Measurements from ENCODE around the gene MVB12B. TPM values are rescaled to one million over a fixed set of nuclear protein-coding genes. Genes with fewer than 3 reads are reported as not detected.
A peak's percentile ranks its signal among the peaks of the same experiment; 100 is the strongest.

MVB12B gene
- total RNA-seq, 2 donors from 2014 or later = 5.9 to 8.7 TPM

- no peak for DNase-seq (ENCODE audit: low spot score)
- Histone ChIP-seq H3K4me1 (peaks cover 0 to 18% of the 10 kb centered on the region in 2 donors), H3K4me3 (no peak overlapping the region), H3K27ac (no peak overlapping the region), H3K27me3 (peaks cover 0 to 7% of the 10 kb centered on the region in 2 donors), H3K36me3 (no peaks in the 10 kb centered on the region), H3K9me3 (no peaks in the 10 kb centered on the region)
- no peak for TF ChIP-seq CTCF (IDR thresholded peaks at IDR 0.05)
These were observed 183.9 kb downstream of the MVB12B start for GRCh38 chr9:126510564-126510963.

- H3K36me3 ChIP-seq = no peaks in the 10 kb centered on the region
- no peak overlapping the region for H3K4me3 ChIP-seq
- peaks cover 0 to 7% of the 10 kb centered on the region in 2 donors for H3K27me3 ChIP-seq
- no peak for DNase-seq (ENCODE audit: low spot score)
- H3K4me1 ChIP-seq = peaks cover 0 to 19% of the 10 kb centered on the region in 2 donors
- no peak for TF ChIP-seq CTCF (IDR thresholded peaks at IDR 0.05)
- no peaks in the 10 kb centered on the region for H3K9me3 ChIP-seq
- no peak overlapping the region for H3K27ac ChIP-seq
These were observed 184.8 kb downstream of the MVB12B start for GRCh38 chr9:126511411-126511810.

DNA sequence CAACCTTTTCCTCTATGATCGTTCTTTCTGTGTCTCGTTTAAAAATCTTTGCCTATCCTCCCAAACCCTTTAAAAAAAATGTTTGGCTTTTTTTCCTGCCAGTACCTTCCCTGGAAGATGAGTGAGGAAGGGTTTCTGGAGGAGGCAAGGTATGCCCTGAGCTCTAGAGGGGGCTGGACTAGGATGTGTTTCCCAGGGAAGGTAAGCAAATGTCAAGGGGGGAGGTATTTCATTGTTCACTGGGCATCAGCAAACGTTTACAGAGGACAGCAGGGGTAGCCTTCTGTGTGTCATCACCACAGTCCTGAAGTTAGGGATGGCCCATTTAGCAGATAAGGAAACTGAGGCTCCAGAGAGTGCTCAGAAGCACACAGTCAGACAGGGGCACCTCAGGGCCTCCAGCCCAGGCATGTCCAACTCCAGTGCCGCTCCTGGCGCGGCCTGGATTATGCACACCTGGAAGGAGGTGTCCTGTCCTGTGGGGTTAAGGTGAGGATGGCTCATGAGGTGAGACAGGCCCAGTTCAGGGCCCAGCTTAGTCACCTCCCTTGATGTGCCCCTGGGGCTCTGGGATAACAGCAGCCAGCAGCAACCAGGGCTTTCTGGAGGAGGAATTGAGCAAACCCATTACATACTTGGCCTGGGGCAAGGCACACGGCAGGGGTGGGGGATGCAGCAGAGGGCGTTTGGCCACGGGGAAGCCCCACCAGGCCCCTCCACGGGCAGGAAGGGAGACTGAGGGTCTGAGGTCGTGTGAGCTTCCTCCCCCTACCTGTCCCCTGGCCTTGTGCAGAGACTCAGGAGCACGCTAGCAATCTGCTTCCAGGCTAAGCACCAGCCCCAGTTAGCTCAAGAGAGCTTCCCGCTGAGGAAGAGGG is 186.8 kb downstream of the MVB12B start:
- Histone ChIP-seq H3K36me3 (no peaks in the 10 kb centered on the region), H3K4me3 (no peak overlapping the region), H3K9me3 (no peaks in the 10 kb centered on the region), H3K27ac (no peak overlapping the region), H3K4me1 (peaks cover 0 to 39% of the 10 kb centered on the region in 2 donors), H3K27me3 (peaks cover 5 to 7% of the 10 kb centered on the region in 2 donors)
- no peak for TF ChIP-seq CTCF (IDR thresholded peaks at IDR 0.05)
- no peak for DNase-seq (ENCODE audit: low spot score)

DNA sequence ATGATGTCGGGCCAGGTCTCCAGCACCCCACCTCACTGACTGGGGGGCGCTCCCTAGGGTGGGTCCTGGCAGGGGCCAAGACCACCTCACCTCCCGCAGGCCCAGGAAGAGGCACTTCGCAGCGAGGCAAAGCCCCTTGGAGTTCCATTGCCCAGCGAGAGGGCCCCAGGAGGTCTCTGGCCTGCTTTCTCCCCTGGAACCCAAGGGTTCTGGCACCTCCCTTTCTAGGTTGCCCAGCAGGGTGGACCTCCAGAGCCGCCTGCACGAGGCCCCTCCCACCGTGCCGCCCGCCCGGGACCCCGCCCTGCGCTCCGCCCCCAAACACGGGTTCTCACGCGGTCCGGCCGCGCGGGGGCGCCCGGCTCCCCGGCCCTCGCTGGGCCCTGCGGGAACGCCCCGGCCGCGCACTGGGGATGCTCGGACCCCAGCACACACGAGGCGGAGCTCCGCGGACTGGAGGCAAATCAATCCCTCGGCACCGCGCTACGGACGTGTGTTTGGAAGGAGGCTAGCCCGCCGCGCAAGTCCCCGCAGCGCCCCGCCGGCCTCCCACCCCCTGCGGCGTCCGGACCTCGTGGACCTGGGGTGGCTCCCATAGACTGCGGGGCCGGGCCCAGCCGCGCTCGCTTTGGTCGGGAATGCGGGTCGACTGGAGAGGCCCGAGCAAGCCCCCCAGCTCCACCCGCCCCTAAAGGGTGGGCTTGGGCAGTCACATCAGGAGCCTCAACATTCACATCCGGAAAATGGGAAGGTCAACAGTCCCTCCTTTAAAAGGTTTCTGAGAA is 187.6 kb downstream of the MVB12B start:
- H3K9me3 ChIP-seq = no peaks in the 10 kb centered on the region
- peak overlapping the region in 1 of 2 donors; percentile 13 for H3K27ac ChIP-seq
- peak overlapping the region in 1 of 2 donors; percentile 36 for H3K4me3 ChIP-seq
- no peaks in the 10 kb centered on the region for H3K36me3 ChIP-seq
- peaks cover 0 to 40% of the 10 kb centered on the region in 2 donors for H3K4me1 ChIP-seq
- no peak for DNase-seq (ENCODE audit: low spot score)
- H3K27me3 ChIP-seq = peaks cover 5 to 7% of the 10 kb centered on the region in 2 donors
- peak; percentile 44 to 75 for TF ChIP-seq CTCF (IDR thresholded peaks at IDR 0.05)

DNA sequence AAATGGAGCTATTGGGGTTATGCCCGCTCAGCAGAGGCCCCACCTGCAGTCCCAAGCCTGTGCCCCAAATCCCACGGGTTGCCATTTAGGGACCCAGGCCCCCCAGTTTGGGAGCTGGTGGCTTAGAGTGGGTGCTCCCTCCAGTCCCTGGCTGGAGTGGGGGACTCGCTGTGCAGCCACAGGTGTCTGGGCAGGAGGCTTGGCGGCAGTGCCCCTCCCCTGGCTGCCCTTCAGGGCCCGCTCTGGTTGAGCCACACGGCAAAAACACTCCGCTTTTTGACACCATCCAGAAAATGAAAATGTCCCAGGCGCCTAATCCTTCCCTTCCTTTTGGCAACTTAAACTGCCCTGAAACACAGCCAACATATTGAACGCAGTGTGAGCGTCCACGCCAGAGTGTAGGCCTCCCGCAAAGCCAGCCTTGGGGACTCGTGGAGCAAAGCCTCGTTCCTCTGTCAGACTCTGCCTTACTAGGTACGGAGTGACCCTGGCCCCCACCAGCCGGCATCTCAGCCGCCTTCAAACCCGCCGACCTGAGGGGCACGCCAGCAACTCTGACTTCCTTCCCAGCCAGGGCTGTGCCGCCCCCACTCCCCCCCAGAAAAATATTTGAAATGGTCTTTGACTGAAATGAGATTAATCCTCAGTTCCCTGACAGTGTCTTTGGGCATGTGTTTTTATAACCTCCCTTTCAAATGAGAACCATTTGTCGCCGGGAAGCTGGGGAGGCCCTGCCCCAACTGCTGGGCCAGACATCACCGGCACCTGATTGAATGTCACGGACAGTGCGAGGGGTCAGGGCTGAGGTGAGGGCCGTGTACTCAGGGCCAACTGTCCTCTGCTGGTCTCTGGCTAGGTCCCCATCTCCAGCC is 188.6 kb downstream of the MVB12B start:
- DNase-seq (ENCODE audit: low spot score) = no peak
- Histone ChIP-seq H3K27me3 (peaks cover 5 to 7% of the 10 kb centered on the region in 2 donors), H3K27ac (peak overlapping the region in 1 of 2 donors; percentile 13)

More for the DNA sequence above, 188.6 kb downstream of the MVB12B start:
- peaks cover 0 to 40% of the 10 kb centered on the region in 2 donors for H3K4me1 ChIP-seq
- no peak for TF ChIP-seq CTCF (IDR thresholded peaks at IDR 0.05)
- no peaks in the 10 kb centered on the region for H3K9me3 ChIP-seq
- H3K36me3 ChIP-seq = no peaks in the 10 kb centered on the region
- H3K4me3 ChIP-seq = no peak overlapping the region
